ENCODE data around the gene CLEC1B.
"Not testable (repeated sequence)": the region's sequence is repeated elsewhere in the genome, so short reads cannot be mapped to it uniquely, and the experiment has no call there.

CLEC1B gene

GRCh38 chr12:9973949-9974348 lies 25.0 kb downstream of the CLEC1B start:
- DNase-seq, result no peak

- no peak for DNase-seq
Measured at GRCh38 chr12:9971181-9971580, 27.7 kb downstream of the CLEC1B start, which contains the start of gene CLEC12A. Gene CLEC12A (plus strand): TSS chr12:9971409. CDS start chr12:9971597, 188 bp downstream.

- no peak for DNase-seq
Measured at GRCh38 chr12:9969673-9970072, 29.2 kb downstream of the CLEC1B start.

- DNase-seq, result no peak
Measured at GRCh38 chr12:9961901-9962300, 37.0 kb downstream of the CLEC1B start.

GRCh38 chr12:9961106-9961505 lies 37.8 kb downstream of the CLEC1B start:
- DNase-seq, result no peak

GRCh38 chr12:9960590-9960989 lies 38.3 kb downstream of the CLEC1B start:
- DNase-seq, result no peak

- DNase-seq, result no peak
Measured at GRCh38 chr12:9957834-9958233, 41.1 kb downstream of the CLEC1B start.

GRCh38 chr12:9952954-9953729 lies 45.8 kb downstream of the CLEC1B start:
- DNase-seq, result not testable (repeated sequence)

- no peak for DNase-seq
Measured at GRCh38 chr12:9951026-9951675, 47.8 kb downstream of the CLEC1B start.

GRCh38 chr12:9948606-9949296 lies 50.2 kb downstream of the CLEC1B start:
- DNase-seq, result no peak

- DNase-seq, result no peak
Measured at GRCh38 chr12:9947674-9948073, 51.2 kb downstream of the CLEC1B start.

- no peak for DNase-seq
Measured at GRCh38 chr12:9944391-9944790, 54.5 kb downstream of the CLEC1B start.

- no peak for DNase-seq
Measured at GRCh38 chr12:9943240-9943639, 55.7 kb downstream of the CLEC1B start.
